GM19193 (cell line): ENCODE results near the gene MEN1.

Source experiments
- POLR2A ChIP-seq: IDR thresholded peaks from 4 replicates; pipeline ENCODE4 v1.6.1; 2011; ENCODE audit not compliant: insufficient read depth, insufficient read length; ENCODE audit errors: extremely low read depth

MEN1 gene

DNA sequence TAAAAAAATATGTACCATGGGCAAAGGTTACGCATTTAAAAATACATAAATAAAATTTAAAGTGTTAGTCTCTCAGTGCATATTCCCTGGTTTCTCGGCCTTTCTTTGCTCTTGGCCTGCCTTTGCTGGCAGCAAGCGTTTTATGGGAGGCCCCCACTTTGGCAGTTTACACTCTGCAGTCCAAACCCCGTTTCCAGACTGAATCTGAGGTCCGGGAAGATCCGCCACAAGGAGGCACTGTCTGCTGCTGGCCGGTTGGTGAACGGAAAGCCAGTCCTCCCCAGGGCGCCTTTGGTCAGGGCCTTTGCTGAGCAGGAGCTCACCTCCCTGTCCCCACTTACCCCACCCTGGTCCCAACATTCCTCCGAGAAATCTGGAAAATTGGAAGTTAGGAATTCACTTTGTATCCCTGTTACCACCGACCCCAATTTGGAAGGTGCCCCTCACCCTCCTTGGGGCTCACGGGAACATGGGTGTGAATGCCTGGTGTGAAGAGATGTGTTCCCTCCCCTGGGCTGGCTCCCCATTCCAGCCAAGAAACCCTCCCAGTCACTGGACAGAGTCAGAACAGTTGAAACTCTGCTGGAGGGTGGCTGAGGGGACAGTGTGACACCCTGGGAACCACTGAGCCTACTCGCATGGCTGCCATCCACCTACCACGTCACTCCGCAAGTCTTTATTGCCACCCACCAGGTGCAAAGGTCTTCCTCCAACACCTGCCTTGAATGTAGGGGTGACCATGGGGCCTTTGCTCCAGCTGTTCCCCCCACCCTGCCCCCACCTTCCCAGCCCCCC is 22.6 kb downstream of the MEN1 start:
- TF ChIP-seq POLR2A = no peak

DNA sequence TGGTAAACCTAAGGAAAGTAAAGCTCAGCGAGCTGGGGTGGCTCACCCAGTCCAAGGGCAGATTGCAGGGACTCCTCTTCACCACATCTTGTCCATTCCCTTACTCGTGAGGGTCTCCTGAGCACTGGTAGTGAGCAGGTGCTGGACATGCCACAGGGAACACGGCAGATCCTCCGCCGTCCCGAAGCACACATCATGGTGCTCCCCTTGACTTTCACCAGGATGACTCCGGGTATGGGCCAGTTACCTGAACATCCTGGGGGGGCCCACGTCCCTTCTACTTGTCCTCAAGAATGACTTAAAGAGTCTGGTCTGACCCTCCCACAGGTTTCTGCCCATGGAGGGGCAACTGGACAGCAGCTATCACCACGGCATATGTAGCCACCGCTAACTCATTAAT is 24.0 kb downstream of the MEN1 start:
- TF ChIP-seq POLR2A = no peak

DNA sequence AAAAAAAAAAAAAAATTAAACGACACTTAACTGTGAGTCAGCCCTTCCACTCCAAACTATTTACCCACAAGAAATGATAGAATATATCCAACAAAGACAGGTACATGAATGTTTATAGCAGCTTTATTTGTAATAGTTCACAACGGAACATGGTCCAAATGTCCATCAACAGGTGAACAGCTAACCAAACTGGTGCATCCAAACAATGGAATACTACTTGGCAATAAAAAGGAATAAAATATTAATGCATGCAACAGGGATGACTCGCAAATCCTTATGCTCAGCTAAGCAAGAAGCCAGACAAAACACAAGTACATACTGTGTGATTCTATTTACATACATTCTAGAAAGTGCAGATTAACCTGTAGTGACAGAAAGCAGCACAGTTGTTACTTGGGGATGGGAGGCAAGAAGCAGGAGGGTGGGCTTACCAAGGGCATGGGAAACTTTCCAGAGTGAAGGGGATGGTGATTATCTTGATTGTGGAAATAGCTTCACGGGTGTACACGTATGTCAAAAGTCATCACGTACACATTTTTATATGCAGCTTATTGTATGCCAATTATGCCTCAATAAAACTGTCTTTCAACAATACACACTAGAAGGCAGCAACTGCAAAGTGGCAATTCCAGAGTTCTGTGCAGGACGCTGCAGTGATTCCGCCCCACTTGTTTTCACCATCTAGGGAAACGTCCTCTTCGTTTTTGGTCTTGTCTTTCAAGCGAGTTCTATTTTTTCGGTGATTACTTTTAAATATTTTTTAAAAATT is 25.4 kb downstream of the MEN1 start:
- no peak for TF ChIP-seq POLR2A

DNA sequence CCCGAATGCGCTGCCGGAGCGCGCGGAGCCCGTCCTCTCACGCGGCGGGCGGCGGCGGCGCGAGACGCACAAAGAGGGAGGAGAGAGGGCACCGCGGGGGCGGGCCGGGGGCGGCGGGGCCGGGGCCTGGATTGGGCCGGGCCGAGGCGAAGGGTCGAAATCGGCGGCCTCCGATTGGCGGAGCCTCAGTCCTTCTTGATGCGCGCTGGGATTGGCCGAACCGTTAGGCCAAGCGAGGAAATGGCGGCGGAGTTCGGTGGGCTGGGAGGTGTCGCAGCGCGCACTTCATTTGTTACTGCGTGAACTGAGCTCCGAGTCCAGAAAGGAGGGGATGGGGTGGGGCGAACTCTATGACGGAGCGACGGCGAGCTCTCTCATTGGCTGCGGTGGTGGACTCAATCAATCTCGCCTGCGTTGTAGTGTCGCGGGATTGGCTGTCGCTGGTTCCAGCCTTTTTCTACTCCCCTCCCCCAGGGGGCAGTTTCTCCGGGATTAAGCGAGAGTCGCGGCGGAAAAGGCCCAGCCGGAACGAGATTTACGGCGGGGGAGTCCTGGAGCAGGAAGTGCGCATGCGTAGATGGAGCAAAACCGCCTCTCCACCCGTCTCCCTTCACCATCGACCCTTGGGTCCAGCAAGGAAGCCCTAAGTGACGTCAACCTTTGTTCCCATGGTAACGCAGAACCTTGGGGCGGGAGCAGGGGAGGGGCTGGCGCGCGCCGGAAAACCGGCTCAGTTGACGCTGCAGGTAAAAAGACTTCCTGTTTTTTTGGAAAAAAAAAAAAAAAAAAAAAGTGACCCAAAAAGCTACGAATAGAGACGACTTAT is 31.7 kb downstream of the MEN1 start, which contains the start of gene SF1:
SF1 (minus strand) TSS at position 70 of the 826 bp plus-strand sequence. CDS start 150 bp downstream, outside the sequence.
- TF ChIP-seq POLR2A = peak; percentile 85

DNA sequence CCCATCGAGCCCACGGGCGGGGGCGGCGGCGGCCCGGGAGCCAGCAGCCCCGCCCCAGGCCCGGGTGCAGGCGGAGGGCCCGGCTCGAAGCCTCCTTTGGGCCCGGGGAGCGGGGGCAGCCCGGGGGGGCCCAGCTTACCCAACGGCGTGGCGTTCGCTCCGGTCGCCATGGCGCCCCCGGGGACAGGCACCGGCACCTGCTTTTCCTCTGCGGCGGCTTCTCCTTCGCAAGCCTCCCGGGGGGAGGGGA is 32.2 kb downstream of the MEN1 start:
- TF ChIP-seq POLR2A = peak; percentile 73

DNA sequence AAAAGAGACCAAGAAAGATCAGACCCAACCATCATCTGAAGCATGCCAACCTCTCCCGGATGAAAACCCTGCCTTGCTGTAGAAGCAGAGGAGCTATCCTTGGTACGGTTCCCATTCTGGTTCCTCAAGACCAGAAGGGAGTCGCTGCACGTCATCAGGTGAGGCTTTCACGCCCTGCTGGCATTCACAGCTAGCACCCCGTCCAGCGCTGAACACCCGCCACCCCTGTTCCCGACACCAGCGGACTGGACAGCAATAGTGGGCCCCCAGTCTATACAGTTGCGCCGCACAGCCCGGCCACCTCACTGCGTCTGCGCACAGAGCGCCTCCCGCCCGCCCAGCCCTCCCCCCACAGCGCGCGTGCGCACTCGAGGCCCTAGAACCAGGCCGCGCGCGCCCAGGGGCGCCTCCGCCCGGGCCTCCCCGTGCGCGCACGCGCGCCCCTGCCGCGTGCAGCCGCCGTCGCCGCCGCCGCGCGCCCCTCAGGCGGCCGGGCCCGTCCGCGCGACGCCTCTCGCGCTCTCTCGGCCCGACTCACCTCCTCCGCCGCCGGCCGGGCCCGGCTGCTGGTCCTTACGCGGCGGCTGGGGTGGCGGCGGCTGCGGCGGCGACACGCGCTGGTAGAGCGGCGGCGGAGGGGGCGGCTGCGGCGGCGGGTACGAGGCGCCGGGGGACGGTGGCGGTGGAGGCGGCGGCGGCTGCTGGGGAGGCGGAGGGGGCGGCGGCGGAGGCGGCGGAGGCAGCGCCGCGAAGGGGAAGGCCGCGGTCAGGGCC is 32.7 kb downstream of the MEN1 start:
- peak; percentile 44 for TF ChIP-seq POLR2A

DNA sequence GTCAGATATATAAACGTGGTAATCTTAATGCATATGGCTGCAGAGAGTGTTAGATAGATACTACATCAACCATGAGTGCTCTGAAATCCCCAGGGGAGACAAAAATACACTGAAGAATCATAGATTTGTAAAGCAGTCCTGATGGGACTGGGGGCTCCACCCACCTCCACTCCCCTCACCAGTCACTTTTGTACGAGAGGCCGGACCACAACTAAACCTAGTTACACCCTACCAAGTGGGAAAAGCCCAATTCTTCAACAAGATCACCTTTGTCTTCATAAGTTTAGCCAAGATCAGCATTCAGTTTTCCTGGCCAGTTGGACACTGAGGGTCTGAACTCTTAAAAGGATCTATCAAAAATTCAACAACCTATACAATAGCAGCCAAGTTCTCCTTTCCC is 33.5 kb downstream of the MEN1 start:
- no peak for TF ChIP-seq POLR2A

DNA sequence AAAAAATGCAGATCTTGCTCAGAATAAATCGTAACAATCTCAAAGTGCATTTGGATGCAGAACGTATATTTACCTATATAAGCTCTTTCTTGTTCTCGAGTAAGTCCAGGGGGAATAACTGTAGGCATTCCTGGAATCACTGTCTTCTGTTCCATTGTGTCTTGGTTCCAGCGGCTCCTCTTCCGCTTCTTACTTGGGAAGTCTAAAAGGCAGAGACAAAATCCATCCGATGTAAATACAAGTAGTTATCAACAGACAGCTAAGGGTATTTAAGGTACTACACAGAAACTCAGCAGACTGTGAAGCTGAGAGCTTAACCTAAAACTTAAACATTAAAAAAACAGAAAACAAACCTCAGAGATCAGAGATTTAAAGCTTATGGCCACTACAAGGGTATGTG is 33.9 kb downstream of the MEN1 start:
- TF ChIP-seq POLR2A = no peak

DNA sequence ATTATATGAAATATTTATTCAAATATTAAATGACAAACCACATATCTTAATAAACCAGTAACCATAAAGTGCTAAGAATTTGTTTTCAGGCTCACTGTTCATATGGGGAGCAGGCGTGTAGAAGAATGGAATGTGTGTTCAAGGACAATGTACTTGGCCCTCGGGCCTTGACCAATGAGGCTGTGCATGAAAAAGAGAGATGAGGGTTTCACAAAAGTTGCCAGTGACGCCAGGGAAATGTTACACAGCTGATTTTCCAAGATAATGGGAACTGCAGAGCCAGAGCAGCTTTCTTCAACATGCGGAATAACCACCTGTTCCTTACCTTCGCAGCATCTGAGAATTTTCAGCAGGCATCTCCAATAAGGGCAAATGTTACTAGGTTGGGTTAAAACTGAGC is 36.2 kb downstream of the MEN1 start:
- TF ChIP-seq POLR2A = no peak

DNA sequence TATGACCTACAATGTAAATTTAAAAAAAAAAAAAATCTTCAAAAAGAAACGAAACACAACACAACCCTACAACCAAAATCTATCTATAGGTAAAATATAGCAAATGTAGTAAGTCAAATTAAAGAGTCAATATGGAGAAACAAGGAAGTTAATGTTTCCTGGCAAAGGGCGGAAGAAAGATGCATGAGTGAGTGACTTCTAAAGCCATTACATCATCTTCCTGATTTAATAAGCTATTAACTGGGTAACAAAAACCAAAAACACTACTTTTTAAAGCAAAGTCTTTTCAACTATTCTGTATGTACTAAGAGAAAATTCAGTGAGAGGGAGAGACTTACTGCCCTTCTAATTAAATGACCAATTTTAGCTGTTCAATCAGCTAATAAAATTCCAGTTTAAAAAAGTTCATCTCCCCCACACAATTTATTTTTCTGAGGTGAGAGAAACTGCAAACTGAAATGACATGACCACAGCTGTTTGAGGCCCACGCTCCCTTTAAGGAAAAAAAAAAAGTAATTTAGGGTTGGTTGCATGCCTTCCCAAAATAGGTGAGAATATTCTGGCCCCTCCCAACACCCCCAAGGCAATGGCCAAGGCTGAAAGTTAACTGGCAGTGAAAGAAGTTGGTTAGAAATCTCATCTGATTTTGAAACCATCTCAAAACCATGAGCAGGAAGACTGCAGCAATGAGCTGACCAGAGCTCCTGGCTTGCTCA is 37.9 kb downstream of the MEN1 start:
- TF ChIP-seq POLR2A = no peak

DNA sequence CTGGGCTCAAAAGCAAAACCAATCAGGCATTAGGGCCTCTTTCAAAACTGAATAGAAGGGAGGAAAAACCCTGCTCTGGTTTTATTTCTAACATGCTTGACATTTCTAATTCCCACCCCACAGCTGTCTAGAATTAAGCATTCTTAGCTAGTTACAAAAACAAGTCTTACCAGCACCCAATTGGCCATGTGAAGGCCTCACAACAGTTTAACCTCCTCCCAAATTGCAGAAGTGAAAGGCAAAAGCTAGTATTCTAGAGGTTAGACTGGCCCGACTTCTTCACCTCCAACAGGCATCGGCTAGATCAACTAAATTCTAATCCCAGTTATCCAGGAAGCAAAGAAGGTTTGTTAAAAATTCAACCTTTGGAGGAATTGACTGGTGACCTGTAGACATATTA is 38.5 kb downstream of the MEN1 start:
- no peak for TF ChIP-seq POLR2A

DNA sequence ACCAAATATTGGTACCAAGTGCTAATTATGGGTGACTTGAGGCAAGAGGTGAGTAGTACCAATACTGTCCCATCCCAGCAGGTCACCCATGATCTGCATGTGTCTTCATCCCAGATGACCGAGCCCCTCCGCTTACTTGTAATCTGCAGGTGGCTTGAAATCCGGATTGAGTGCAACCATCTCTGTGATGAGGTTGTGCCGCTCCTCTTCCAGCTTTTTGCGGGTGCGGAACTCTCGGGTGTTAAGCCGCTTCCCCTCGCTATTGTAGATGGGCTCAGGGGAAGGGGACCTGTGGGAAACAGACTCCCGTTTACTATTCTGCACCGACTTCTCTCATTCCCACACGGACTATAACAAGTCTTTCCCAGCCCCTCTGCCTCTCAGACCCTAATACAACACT is 40.2 kb downstream of the MEN1 start:
- TF ChIP-seq POLR2A = peak; percentile 16

DNA sequence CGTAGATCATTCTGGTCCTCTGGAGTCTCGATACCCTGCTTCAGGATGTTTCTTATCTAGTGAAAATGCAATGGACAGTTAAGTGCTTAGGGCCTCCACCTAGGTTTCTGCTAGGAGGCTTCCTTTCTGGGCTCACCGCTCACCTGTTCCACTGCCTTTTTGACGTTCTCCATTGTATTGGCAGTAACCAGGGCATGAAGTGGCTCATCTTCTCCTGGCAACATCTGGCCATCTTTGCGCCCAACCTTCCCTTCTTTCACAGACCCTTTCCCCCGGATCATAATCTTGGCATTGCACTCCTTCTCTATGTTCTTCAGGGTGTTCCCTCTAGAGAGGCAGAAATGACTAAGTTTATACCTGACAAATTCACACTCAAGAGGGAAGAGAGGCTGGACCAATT is 41.1 kb downstream of the MEN1 start:
- no peak for TF ChIP-seq POLR2A

DNA sequence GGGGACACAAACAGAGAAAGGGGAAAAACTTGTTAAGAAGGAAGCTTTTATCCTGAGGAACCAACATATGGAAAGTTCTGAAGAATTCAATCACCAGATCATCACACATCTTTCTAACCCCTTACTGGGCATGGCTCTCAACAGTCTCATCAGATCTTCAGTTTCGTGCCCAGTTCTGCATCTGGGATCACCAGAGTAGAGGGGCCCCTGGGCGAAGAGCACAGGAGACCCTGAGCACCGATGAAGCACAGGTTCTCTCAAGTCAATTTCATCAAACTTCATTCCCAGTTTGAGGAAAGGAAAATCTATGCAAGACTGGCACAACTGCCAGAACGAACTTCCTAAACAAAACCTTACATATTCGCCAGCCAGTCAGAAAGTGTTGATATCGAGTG is 42.1 kb downstream of the MEN1 start:
- no peak for TF ChIP-seq POLR2A
